HG02588 (cell line): ENCODE data around the gene PLA2G12B.
"Not testable (repeated sequence)": the region's sequence is repeated elsewhere in the genome, so short reads cannot be mapped to it uniquely, and the experiment has no call there.

Experiments used
- ATAC-seq: cut with Tn5 transposase; IDR thresholded peaks from one replicate; pipeline ENCODE4 v1.9.1; 2021; ENCODE audit warnings: mild to moderate bottlenecking, moderate library complexity; ENCODE audit not compliant: unreplicated experiment

PLA2G12B gene, protein sequence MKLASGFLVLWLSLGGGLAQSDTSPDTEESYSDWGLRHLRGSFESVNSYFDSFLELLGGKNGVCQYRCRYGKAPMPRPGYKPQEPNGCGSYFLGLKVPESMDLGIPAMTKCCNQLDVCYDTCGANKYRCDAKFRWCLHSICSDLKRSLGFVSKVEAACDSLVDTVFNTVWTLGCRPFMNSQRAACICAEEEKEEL

DNA sequence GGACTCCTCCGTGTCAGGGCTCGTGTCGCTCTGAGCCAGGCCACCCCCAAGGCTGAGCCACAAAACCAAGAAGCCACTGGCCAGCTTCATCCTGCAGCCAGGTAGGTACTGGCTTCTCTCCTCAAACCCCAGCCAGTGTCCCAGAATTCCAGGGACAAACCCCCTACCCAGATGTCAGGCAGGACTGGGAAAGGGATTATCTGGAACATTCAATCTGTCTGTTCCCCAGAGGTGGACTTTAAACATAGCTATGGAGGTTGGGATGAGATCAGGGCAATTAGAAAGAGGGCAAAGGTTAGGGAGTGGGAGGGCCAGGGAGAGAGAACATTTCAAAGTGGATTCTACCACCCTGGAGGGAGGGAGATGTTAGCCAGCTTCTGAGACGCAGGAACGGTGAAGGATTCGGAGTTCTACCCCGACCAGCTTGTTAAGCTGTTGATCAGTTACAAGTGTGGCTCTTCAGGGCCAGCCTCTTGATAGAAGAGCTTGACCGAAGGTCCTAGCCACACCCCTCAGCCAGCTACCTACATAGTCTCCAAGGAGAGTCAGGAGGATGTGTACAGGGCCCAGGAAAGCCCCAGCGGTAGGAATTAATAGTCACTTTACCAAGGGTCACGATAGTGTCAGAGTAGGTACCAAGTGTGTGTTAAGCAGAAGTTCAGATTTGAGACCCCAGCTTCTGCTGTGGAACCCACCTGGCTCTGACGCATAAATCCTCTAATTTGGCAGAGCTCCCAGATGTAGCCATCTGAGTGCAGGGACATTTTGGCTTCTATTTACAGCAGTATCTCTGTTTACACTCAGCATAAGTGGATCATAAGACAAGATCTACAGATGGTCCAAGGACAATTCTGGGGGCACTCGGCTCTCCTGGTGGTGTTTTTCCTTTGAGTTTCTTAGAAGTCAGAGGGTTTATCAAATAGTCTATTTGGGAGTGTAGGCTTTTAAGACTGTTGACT, at the start of gene PLA2G12B:
PLA2G12B (minus strand) TSS at position 211 of the 959 bp plus-strand sequence; CDS start at position 90, 121 bp downstream.
- ATAC-seq: no peak

DNA sequence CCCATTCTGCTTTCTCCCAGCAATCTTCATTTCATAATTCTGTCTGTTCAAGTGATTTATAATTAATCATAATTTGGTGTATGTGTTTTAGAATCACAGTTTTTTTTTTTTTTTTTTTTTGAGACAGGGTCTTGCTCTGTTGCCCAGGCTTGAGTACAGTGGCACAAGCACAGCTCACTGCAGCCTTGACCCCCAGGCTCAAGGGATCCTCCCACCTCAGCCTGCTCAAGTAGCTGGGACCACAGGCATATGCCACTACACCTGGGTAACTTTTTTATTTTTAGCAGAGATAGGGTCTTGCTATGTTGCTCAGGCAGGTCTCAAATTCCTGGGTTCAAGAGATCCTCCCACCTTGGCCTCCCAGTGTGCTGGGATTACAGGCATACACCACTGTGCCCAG, 49.2 kb upstream of the PLA2G12B start:
- no peak for ATAC-seq

DNA sequence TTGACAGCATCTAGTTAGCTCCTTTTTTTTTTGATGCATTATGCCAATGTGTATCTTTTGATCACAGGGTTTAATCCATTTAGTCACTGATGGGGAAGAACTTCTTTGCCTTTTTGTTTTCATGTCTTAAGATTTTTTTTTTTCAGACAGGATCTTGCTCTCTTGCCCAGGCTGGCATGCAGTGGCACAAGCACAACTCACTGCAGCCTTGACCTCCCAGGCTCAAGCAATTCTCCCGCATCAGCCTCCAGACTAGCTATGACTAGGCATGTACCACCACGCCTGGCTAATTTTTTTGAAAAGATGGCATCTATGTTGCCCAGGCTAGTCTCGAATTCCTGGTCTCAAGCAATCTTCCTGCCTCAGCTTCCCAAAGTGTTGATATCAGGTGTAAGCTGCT, 46.4 kb upstream of the PLA2G12B start:
- no peak for ATAC-seq

DNA sequence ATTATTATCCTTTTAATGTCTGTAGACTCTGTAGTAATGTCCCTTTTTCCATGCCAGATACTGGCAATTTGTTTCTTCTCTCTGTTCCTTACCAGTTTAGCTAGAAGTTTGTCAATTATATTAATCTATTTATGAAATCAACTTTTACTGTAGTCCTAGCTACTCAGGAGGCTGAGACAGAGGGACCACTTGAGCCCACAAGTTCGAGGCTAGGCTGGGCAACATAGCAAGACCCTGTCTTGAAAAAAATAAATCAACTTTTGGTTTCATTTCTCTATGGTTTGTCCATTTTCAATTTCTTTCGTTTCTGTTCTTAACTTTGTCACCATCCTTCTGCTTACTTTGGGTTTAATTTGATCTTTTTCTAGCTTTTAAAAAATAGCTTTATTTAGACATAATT, 42.5 kb upstream of the PLA2G12B start:
- no peak for ATAC-seq

DNA sequence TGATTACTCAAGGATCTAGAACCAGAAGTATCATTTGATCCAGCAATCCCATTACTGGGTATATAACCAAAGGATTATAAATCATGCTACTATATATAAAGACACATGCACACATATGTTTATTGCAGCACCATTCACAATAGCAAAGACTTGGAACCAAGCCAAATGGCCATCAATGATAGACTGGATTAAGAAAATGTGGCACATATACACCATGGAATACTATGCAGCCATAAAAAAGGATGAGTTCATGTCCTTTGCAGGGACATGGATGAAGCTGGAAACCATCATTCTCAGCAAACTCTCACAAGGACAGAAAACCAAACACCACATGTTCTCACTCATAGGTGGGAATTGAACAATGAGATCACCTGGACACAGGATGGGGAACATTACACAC, 40.9 kb upstream of the PLA2G12B start:
- not testable (repeated sequence) for ATAC-seq

DNA sequence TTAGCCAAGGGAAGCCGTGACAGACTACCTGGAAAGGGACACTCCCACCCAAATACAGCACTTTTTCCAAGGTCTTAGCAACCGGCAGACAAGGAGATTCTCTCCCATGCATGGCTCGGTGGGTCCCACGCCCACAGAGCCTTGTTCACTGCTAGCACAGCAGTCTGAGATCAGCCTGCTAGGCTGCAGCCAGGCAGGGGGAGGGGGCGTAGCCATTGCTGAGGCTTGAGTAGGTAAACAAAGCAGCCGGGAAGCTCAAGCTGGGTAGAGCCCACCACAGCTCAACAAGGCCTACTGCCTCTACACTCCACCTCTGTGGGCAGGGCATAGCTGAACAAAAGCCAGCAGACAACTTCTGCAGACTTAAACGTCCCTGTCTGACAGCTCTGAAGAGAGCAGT, 35.2 kb upstream of the PLA2G12B start:
- not testable (repeated sequence) for ATAC-seq

DNA sequence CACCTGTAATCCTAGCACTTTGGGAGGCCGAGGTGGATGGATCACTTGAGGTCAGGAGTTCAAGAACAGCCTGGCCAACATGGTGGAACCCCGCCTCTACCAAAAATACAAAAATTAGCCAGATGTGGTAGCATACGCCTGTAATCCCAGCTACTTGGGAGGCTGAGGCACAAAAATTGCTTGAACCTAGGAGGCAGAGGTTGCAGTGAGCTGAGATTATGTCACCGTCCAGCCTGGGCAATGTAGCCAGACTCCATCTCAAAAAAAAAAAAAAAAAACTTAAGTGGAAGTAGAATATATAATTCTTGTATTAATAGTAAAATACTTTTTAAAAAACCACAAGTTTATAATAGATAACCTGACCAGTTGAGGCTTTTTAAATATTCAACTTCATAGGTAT, 30.0 kb upstream of the PLA2G12B start:
- not testable (repeated sequence) for ATAC-seq

DNA sequence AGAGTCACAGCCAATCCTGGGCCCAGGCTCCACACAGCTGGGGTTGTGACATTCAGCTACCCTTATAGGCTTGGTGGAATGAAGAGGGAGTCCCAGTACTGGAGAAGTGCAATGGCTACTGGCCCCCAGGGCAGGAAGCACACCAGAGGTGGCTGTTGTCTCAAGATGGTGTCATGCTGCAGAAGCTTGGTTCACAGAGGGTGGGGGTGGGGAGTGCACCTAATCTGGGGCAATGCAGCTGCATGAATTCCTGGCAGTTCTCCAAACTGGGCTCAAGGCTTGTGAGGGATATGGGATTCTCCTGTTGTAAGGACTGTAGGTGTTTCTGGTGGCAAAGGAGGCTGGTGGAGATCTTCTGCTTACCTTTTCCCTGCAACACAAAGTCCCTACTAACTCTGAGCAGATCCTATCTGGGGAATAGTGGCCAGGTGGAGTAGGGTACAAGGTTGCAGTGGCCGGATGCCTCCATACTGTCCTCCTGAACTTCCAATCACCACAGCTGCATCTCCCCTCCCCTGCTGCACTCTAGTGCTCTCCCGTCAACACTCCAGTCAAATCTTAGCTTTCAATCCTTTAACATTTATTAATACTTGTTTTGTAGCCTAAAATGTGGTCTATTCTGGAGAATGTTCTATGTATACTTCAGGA, 27.4 kb upstream of the PLA2G12B start:
- ATAC-seq: no peak

DNA sequence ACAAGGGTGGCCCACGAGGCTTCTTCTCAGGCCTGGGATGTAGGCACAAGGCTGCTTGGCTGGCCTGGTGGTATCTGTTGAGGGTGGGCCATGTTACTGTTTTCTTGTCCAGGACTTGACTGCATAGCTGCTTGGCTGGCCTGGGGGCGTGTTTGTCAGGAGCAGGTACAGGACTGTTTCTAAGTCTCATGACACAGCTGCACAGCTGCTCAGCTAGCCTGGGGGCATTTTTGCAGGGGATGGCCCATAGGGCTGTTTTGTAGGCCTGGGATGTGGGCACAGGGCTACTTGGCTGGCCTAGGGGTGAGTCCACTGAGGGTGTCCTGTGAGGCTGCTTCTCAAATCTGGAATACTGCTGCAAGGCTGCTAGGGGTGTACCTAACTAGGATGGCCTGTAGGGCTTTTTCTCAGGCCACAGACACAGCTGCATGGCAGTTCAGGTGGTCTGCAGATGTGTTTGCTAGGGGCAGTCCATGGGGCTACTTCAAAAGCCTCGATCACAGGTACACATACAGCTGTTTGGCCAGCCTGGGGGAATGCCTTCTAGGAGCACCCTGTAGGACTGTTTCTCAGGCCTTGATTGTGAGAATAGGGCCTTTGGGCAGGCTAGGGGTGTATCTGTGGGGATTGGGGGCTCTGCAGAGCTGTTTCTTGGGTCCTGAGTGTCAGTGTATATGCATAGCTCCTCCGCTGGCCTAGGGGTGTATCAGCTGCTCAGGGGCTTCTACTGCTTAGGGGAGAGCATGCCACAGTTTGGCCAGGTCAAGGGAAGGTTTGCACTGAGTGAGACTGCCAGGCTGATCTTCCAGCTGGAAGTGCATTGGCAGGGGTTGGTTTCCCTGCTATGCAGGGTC, 26.6 kb upstream of the PLA2G12B start:
- no peak for ATAC-seq

DNA sequence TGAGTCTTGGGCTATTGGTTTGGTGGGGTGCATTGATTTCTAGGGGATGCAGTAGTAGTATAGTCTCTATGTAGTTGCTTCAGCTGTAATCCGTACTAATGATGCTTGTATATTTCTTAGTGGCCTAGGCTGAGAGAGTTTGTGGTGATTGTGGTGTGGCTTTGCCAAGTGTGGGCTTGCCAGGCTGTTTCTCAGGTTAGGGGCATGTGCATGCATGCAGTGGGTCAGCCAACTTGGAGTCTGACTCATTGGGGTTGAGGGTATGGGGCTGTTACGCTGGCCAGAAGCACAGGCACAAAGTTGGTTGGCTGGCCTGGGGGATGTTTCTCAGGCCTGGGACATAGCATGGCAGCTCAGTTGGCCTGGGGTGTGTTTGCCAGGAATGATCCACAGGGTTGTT, 25.7 kb upstream of the PLA2G12B start:
- ATAC-seq: no peak

DNA sequence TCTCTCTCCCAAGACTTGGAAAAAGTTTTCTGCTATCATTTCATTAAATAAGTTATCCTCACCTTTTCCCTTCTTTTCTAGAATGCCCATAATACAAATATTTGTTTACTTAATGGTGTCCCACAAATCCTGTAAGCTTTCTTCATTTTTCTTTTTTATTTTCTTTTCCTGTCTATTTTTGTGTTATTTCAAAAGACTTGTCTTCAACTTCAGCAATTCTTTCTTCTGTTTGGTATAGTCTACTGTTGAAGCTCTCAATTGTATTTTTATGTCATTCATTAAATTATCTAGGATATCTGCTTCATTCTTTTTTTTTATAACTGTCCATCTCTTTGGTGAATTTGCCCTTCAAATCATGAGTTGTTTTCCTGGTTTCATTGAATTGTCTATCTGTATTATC, 25.1 kb upstream of the PLA2G12B start:
- ATAC-seq: no peak

DNA sequence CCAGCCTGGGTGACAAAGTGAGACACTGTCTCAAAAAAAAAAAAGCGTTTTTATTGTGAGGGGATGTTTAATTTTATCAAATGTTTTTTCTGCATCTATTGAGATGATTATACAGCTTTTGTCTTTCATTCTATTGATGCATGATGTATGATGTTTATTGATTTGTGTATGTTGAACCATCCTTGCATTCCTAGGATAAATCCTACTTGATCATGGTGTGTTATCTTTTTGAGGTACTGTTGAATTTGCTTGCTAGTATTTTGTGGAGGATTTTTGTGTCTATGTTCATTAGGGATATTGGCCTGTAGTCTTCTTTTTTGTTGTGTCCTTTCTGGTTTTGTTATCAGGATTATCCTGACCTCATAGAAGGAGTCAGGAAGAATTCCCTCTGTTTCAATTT, 22.3 kb upstream of the PLA2G12B start:
- no peak for ATAC-seq

DNA sequence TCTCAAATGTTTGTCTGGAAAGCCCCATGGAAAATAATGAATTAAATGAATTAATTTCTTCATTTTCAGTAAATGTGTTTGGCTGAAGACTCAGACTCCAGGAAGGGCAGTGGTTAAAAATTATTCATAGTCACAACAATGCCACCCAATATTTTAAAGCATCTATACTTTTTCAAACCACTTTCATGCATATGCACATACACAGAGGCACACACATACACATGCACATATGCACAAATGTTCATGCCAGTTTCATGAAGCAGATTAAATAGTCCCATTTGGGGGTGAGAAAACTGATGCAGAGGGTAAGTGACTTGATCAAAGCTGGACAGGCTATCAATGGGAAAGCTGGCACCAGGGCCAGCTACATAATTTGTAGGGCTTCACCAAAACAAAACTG, 1.4 kb upstream of the PLA2G12B start:
- no peak for ATAC-seq

DNA sequence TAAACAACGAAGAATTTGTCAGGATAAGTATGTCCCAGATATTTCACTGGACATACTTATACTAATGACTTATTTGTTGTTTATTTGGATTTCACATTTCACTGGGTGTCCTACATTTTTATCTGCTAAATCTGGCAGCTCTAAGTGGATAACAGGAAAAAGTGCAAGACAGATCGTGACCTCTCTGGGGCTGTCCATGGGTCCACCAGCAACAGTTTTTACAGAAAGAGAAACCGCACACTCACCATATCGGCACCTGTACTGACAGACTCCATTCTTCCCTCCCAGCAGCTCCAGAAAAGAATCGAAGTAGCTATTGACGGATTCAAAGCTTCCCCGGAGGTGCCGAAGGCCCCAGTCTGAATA, 393 bp downstream of the PLA2G12B start:
- no peak for ATAC-seq

DNA sequence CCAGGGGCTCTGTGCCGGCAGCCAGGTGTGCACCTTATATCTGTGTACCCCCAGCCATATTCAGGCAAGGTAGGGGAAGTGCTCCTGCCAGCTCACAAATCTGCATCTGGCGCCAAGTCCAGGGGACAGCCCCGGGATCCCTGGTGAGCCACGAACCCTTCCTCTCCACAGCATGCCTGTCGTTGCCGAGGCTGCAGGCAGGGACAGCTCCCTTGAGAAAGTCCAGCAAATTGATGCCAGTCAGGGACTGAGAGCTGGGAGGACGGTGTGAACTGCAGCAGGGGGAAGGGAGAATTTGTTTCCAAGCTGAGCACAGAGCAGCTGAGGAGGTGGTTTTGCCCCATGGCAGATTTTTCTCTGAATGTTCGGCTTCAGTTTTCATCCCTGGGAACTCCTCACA, 919 bp downstream of the PLA2G12B start:
- no peak for ATAC-seq

DNA sequence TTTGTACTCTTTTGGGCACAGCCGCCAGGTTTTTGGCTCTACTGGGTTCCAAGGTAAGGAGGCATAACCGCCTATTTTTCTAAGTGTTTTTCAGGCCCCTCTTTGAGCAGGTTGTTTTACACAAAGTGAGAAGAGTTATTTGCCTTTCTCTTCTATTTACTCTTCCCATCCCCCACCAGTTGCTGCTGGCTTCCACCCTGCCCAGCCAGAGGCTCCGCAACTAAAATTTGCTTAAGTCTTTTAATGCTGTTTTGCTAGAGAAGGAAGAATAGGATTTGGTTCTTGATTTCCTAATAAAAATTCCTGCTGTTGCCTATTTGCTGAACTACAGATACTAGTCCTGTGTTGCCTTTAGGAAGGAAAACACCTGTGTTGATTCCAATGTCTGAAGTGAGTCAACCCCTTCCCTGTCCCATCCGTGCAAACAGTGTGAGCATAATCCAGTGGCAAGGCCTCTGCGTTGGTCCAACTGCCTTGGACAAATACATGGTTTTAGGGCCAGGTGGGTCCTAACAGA, 1.9 kb downstream of the PLA2G12B start:
- ATAC-seq: no peak

DNA sequence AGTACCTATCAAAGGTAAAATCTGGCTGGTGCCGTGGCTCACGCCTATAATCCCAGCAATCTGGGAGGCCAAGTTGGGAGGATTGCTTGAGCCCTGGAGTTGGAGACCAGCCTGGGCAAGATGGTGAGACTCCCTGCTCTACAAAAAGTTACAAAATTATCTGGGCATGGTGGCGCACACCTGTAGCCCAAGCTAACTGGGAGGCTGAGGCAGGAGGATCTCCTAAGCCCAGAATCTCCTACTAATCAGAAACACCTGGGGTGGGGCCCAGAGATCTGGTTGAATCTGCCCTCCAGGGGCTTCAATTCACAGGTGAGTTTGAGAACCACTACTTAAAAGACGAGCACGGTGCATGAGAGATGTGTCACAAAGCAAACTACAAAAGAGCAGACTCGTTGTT, 2.4 kb downstream of the PLA2G12B start:
- ATAC-seq: no peak

DNA sequence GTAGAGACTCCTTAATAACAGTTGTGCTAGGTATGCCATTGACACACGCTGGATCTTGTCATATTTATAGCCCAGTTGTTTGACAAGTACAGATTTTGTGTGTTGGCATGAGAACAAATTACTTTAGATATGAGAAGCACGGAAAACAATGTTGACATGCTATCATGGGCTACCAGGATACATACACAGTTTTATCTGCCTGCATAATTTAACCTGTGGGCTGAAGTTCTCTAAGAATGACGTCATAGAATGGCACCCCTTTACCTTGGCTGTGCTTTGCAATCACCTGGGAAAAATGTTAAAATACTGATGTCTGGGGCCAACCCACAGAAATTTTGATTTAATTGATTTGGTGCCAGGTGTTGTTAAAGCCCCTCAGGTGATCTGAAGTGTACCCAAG, 2.8 kb downstream of the PLA2G12B start:
- ATAC-seq: no peak

DNA sequence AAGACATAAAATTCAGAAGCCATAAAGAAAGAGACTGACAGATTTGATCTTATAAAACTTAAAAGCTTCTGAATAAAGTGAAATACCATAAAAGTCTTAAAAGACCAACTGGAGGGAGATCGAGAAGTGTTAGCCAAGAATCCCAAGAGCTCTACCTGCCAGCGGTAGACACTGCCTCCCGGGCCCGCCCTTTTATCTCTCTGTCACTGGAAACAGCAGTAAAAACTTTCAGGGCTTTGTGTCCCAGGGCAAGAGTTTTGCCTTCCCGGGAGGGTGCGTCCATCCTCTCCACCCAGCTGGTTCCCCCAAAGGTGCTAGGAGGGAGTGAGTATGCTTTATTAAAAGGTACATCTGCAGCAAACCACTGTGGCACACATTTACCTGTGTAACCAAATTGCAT, 5.8 kb downstream of the PLA2G12B start:
- ATAC-seq: no peak

DNA sequence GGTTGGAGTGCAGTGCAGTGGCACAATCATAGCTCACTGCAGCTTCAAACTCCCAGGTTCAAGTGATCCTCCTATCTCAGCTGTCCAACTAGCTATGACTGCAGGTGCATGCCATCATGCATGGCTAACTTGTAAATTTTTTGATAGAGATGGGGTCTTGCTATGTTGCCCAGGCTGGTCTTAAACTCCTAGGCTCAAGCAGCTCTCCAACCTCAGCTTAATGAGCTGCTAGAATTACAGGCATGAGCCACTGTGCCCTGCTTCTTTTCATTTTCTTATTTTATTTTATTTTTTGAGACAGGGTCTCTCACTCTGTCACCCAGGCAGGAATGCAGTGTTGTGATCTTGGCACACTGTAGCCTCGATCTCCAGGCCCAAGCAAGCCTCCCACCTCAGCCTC, 7.6 kb downstream of the PLA2G12B start:
- no peak for ATAC-seq
